Mesenchymal stem cell (in vitro differentiated cells and primary cell): ENCODE measurements around the gene IYD.
A peak's percentile ranks its signal among the peaks of the same experiment; 100 is the strongest.

Source experiments
- DNase-seq: peaks from one replicate; pipeline ENCODE4 v3.0.0-alpha.2; 2013
- H2AFZ ChIP-seq: one replicate; pipeline ENCODE4 v1.6.1; 2013; ENCODE audit warnings: low read depth, mild to moderate bottlenecking, control low read depth, inconsistent platforms, low read length, moderate library complexity
- H2AK5ac ChIP-seq: 2 replicates; pipeline ENCODE4 v1.6.1; 2013; ENCODE audit warnings: low read length, moderate library complexity, mild to moderate bottlenecking, inconsistent platforms; ENCODE audit not compliant: severe bottlenecking
- H2BK120ac ChIP-seq: one replicate; pipeline ENCODE4 v1.6.1; 2013; ENCODE audit warnings: low read depth, mild to moderate bottlenecking, inconsistent platforms, low read length, moderate library complexity
- H2BK12ac ChIP-seq, 2 experiments: one replicate each; pipeline ENCODE4 v1.6.1; 2013; ENCODE audit warnings: inconsistent platforms in 2 of 2, low read length in 2 of 2, mild to moderate bottlenecking in 2 of 2, moderate library complexity in 2 of 2, control low read depth in 1 of 2
- H2BK15ac ChIP-seq: one replicate; pipeline ENCODE4 v1.6.1; 2013; ENCODE audit warnings: mild to moderate bottlenecking, low read depth, inconsistent platforms; ENCODE audit not compliant: poor library complexity, severe bottlenecking
- H2BK5ac ChIP-seq: 2 replicates; pipeline ENCODE4 v1.6.1; 2013; ENCODE audit warnings: low read depth, mild to moderate bottlenecking, low read length, control low read depth, inconsistent platforms; ENCODE audit not compliant: poor library complexity, severe bottlenecking
- H3K14ac ChIP-seq, 2 experiments: one replicate each; pipeline ENCODE4 v1.6.1; 2013; ENCODE audit warnings: inconsistent platforms in 2 of 2, low read length in 2 of 2, control low read depth in 1 of 2, mild to moderate bottlenecking in 1 of 2, moderate library complexity in 1 of 2
- H3K18ac ChIP-seq, 2 experiments: one replicate each; pipeline ENCODE4 v1.6.1; 2013; ENCODE audit warnings: inconsistent platforms in 2 of 2, low read length in 2 of 2, control low read depth in 1 of 2, low read depth in 1 of 2, mild to moderate bottlenecking in 1 of 2
- H3K23ac ChIP-seq, 2 experiments: one replicate each; pipeline ENCODE4 v1.6.1; 2013; ENCODE audit warnings: inconsistent platforms in 2 of 2, low read length in 2 of 2, mild to moderate bottlenecking in 2 of 2, moderate library complexity in 2 of 2, control low read depth in 1 of 2
- H3K27ac ChIP-seq: 2 replicates; pipeline ENCODE4 v1.5.1; 2013; ENCODE audit warnings: mild to moderate bottlenecking, moderate library complexity, low read length, control low read depth, inconsistent platforms; ENCODE audit not compliant: poor library complexity, severe bottlenecking
- H3K27me3 ChIP-seq, 2 experiments: 2 replicates each; pipeline versions ENCODE4 v1.6.1 to v1.7.0; 2013; ENCODE audit warnings: low read length in 2 of 2, mild to moderate bottlenecking in 2 of 2, moderate library complexity in 2 of 2, control low read depth in 1 of 2, inconsistent platforms in 1 of 2; ENCODE audit not compliant: control insufficient read depth in 1 of 2, insufficient read depth in 1 of 2
- H3K36me3 ChIP-seq, 2 experiments: 2 replicates each; pipeline versions ENCODE4 v1.6.1 to v1.7.0; 2013; ENCODE audit warnings: low read length in 2 of 2, control low read depth in 1 of 2, inconsistent platforms in 1 of 2, low read depth in 1 of 2, mild to moderate bottlenecking in 1 of 2; ENCODE audit not compliant: insufficient read depth in 2 of 2, control insufficient read depth in 1 of 2
- H3K4ac ChIP-seq, 2 experiments: one replicate each; pipeline ENCODE4 v1.6.1; 2013; ENCODE audit warnings: inconsistent platforms in 2 of 2, low read length in 2 of 2, mild to moderate bottlenecking in 2 of 2, moderate library complexity in 2 of 2, control low read depth in 1 of 2, low read depth in 1 of 2
- H3K4me1 ChIP-seq: 2 replicates; pipeline ENCODE4 v1.6.1; 2013; ENCODE audit warnings: low read depth, low read length, control low read depth; ENCODE audit not compliant: control insufficient read depth, insufficient read depth
- H3K4me2 ChIP-seq: 2 replicates; pipeline ENCODE4 v1.6.1; 2013; ENCODE audit warnings: low read length, mild to moderate bottlenecking, inconsistent platforms; ENCODE audit not compliant: poor library complexity, severe bottlenecking
- H3K4me3 ChIP-seq, 2 experiments: 2 replicates each; pipeline versions ENCODE4 v1.5.1 to v1.7.0; 2013; ENCODE audit warnings: low read length in 2 of 2, mild to moderate bottlenecking in 2 of 2, control low read depth in 1 of 2, low read depth in 1 of 2; ENCODE audit not compliant: insufficient read depth in 1 of 2
- H3K79me1 ChIP-seq: replicated peaks from 2 replicates; pipeline ENCODE4 v1.6.1; 2013; ENCODE audit warnings: mild to moderate bottlenecking, control low read depth, low read length, inconsistent platforms; ENCODE audit not compliant: poor library complexity, severe bottlenecking
- H3K9ac ChIP-seq: 2 replicates; pipeline ENCODE4 v1.7.0; 2013; ENCODE audit warnings: mild to moderate bottlenecking, low read length, moderate library complexity
- H3K9me3 ChIP-seq: 2 replicates; pipeline ENCODE4 v1.7.0; 2013; ENCODE audit warnings: mild to moderate bottlenecking, low read length; ENCODE audit not compliant: control insufficient read depth
- H4K8ac ChIP-seq: one replicate; pipeline ENCODE4 v1.6.1; 2013; ENCODE audit warnings: inconsistent platforms, mild to moderate bottlenecking, low read length, moderate library complexity
- H4K91ac ChIP-seq: one replicate; pipeline ENCODE4 v1.6.1; 2013; ENCODE audit warnings: mild to moderate bottlenecking, low read length, inconsistent platforms
- WGBS: methylation state at CpG from one replicate; pipeline ENCODE4 v1.1.7; 2013; ENCODE audit warnings: mixed read lengths; 5-methylcytosine and 5-hydroxymethylcytosine counted together

The IYD gene

GRCh38 chr6:150323205-150323604, 45.6 kb upstream of the IYD start:
- Histone ChIP-seq H3K9me3 (no peaks in the 10 kb centered on the region), H3K23ac (no peak overlapping the region), H2BK5ac (no peak overlapping the region), H3K79me1 (no peaks in the 10 kb centered on the region), H2AK5ac (no peak overlapping the region), H3K4me1 (peaks cover 6% of the 10 kb centered on the region), H2AFZ (no peak overlapping the region), H3K4me3 (no peak overlapping the region), H3K18ac (no peak overlapping the region), H2BK12ac (no peak overlapping the region), H3K4me2 (no peak overlapping the region), H3K27ac (no peak overlapping the region), H3K36me3 (no peaks in the 10 kb centered on the region), H4K91ac (no peak overlapping the region), H3K14ac (no peak overlapping the region), H4K8ac (no peak overlapping the region), H3K27me3 (peaks cover 18 to 22% of the 10 kb centered on the region in 2 experiments), H2BK120ac (no peak overlapping the region), H2BK15ac (no peak overlapping the region), H3K4ac (no peak overlapping the region), H3K9ac (no peak overlapping the region)
- WGBS: 59% methylated on average over 8 of the region's 8 CpGs
- DNase-seq: no peak

GRCh38 chr6:150324044-150324443, 44.8 kb upstream of the IYD start:
- H2BK120ac ChIP-seq: no peak overlapping the region

DNA sequence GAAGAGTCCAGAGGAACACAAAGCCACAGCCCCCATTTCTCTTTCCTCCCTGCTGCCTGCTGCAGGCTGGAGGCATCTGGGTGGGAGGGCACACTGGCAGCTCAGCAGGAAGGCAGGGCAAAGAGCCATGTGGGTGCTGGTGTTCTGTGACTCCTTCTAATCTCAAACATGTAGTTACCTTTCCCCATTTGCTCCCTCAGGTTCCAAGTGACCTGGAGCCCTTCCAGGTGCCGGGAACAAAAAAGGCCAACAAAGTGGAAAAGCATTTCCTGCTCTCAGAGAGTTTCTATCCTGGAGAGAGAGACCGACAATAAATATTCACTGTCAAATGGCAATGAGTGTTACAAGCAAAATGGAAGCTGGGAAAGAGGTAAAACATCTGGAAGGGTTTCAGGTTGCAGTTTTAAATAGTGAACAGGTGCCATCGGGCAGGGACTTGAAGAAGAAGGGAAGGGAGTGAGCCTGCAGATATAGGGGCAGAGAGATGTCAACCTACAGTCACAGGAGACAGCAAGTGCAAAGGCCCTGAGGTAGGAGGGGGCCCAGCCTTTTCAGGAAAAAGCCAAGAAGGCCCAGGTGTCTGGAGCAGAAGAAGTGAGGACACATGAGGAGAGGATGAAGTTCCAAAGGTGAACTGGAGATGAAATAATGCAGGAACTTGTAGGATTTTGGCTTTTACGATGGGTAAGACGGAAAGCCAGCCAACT, 43.6 kb upstream of the IYD start:
- 75% methylated on average over 5 of the region's 5 CpGs for WGBS
- H3K36me3 ChIP-seq: no peaks in the 10 kb centered on the region
- H2AK5ac ChIP-seq: no peak overlapping the region
- peaks cover 15 to 24% of the 10 kb centered on the region in 2 experiments for H3K27me3 ChIP-seq
- H3K9me3 ChIP-seq: no peaks in the 10 kb centered on the region
- no peak overlapping the region for H3K27ac ChIP-seq
- H2AFZ ChIP-seq: no peak overlapping the region
- peaks cover 6% of the 10 kb centered on the region for H3K4me1 ChIP-seq
- no peaks in the 10 kb centered on the region for H3K79me1 ChIP-seq
- H3K4me3 ChIP-seq: no peak overlapping the region
- no peak overlapping the region for H4K8ac ChIP-seq
- DNase-seq: no peak
- H3K4ac ChIP-seq: no peak overlapping the region
- H4K91ac ChIP-seq: no peak overlapping the region
- no peak overlapping the region for H2BK5ac ChIP-seq
- H3K14ac ChIP-seq: no peak overlapping the region
- no peak overlapping the region for H3K9ac ChIP-seq
- H3K23ac ChIP-seq: no peak overlapping the region
- no peak overlapping the region for H2BK120ac ChIP-seq
- H2BK12ac ChIP-seq: no peak overlapping the region
- no peak overlapping the region for H3K4me2 ChIP-seq
- no peak overlapping the region for H3K18ac ChIP-seq
- no peak overlapping the region for H2BK15ac ChIP-seq

More at GRCh38 chr6:150324044-150324443, 44.8 kb upstream of the IYD start:
- no peak for DNase-seq
- Histone ChIP-seq H4K91ac (no peak overlapping the region), H3K4me3 (no peak overlapping the region), H3K79me1 (no peaks in the 10 kb centered on the region), H3K36me3 (no peaks in the 10 kb centered on the region), H3K9ac (no peak overlapping the region), H2AFZ (no peak overlapping the region), H3K23ac (no peak overlapping the region), H2BK12ac (no peak overlapping the region), H3K27me3 (peaks cover 18 to 21% of the 10 kb centered on the region in 2 experiments), H3K27ac (no peak overlapping the region), H2AK5ac (peak overlapping the region; percentile 29), H4K8ac (no peak overlapping the region), H3K9me3 (no peaks in the 10 kb centered on the region), H2BK5ac (no peak overlapping the region), H2BK15ac (no peak overlapping the region), H3K4ac (no peak overlapping the region), H3K14ac (no peak overlapping the region), H3K4me2 (no peak overlapping the region), H3K4me1 (peaks cover 6% of the 10 kb centered on the region), H3K18ac (no peak overlapping the region)
- WGBS: 81% methylated on average over 6 of the region's 6 CpGs

GRCh38 chr6:150327117-150327774, 41.6 kb upstream of the IYD start:
- H4K8ac ChIP-seq: no peak overlapping the region
- no peak overlapping the region for H2BK15ac ChIP-seq
- H3K23ac ChIP-seq: no peak overlapping the region
- H2AK5ac ChIP-seq: no peak overlapping the region
- H3K27ac ChIP-seq: no peak overlapping the region
- peaks cover 6% of the 10 kb centered on the region for H3K4me1 ChIP-seq
- no peak overlapping the region for H3K4me2 ChIP-seq
- no peaks in the 10 kb centered on the region for H3K36me3 ChIP-seq
- H2BK12ac ChIP-seq: no peak overlapping the region
- H3K9me3 ChIP-seq: no peaks in the 10 kb centered on the region
- H3K18ac ChIP-seq: no peak overlapping the region
- 87% methylated on average over 5 of the region's 5 CpGs for WGBS
- H2AFZ ChIP-seq: no peak overlapping the region
- no peak overlapping the region for H3K14ac ChIP-seq
- H3K4ac ChIP-seq: no peak overlapping the region
- H3K27me3 ChIP-seq: peaks cover 10 to 27% of the 10 kb centered on the region in 2 experiments
- H3K9ac ChIP-seq: no peak overlapping the region
- H3K4me3 ChIP-seq: no peak overlapping the region
- no peaks in the 10 kb centered on the region for H3K79me1 ChIP-seq
- H2BK5ac ChIP-seq: no peak overlapping the region
- DNase-seq: no peak
- H2BK120ac ChIP-seq: no peak overlapping the region
- H4K91ac ChIP-seq: no peak overlapping the region
